Heart right ventricle (tissue), 16 donors: ENCODE results near the gene FAM180A. TPM values are rescaled to one million over a fixed set of nuclear protein-coding genes. Genes with fewer than 3 reads are reported as not detected.

Source experiments
- ATAC-seq, 8 donors: fragments of 200-7000 bp; cut with Tn5 transposase; one replicate each; pipeline ENCODE4 v1.9.1; 2020; ENCODE audit warnings: mild to moderate bottlenecking in 8 of 8, moderate library complexity in 8 of 8, moderate number of reproducible peaks in 1 of 8
- DNase-seq, 2 donors: peaks; one replicate each; pipeline ENCODE4 v3.0.0-alpha.2; 2020
- H3K27ac ChIP-seq, 10 donors: fragments of 200-600 bp; sonication (generic) in 2 of 10; one replicate each; pipeline versions ENCODE4 v1.5.0 to v1.8.0; 2020 to 2022; ENCODE audit warnings: mild to moderate bottlenecking in 3 of 10
- H3K27me3 ChIP-seq, 7 donors: fragments of 200-600 bp; one replicate each; pipeline ENCODE4 v1.8.0; 2021 to 2022; ENCODE audit warnings: mild to moderate bottlenecking in 2 of 7
- H3K36me3 ChIP-seq, 9 donors: fragments of 200-600 bp; sonication (generic) in 1 of 9; one replicate each; pipeline versions ENCODE4 v1.5.0 to v1.8.0; 2020 to 2022; ENCODE audit warnings: mild to moderate bottlenecking in 2 of 9
- H3K4me1 ChIP-seq, 9 donors: fragments of 200-600 bp; sonication (generic) in 1 of 9; one replicate each; pipeline versions ENCODE4 v1.5.0 to v1.8.0; 2020 to 2022; ENCODE audit warnings: mild to moderate bottlenecking in 4 of 9
- H3K4me3 ChIP-seq, 10 donors: fragments of 200-600 bp; sonication (generic) in 2 of 10; one replicate each; pipeline versions ENCODE4 v1.5.0 to v1.8.0; 2020 to 2022; ENCODE audit warnings: mild to moderate bottlenecking in 7 of 10, moderate library complexity in 2 of 10
- H3K9me3 ChIP-seq, 11 donors: fragments of 200-600 bp in 10 of 11; sonication (generic) in 2 of 11; one replicate each; pipeline versions ENCODE4 v1.5.0 to v1.8.0; 2013 to 2022; ENCODE audit warnings: mild to moderate bottlenecking in 2 of 11, control low read depth in 1 of 11, moderate library complexity in 1 of 11
- WGBS, 2 donors: extraction: QIAGEN DNeasy Blood & Tissue Kit; methylation state at CpG; one replicate each; pipeline ENCODE4 v1.1.7; 2013; ENCODE audit warnings: inconsistent platforms in 1 of 2; 5-methylcytosine and 5-hydroxymethylcytosine counted together
- intact Hi-C, 10 donors: fragments of 100-400 bp; cut with DNase I; formaldehyde crosslinking; loops; one replicate each; pipeline versions ENCODE4 v1.11.1 to v1.14.2; 2022
- polyA plus RNA-seq, 2 donors: library from polyadenylated mRNA; stranded (reverse); fragments of 200-250 nt; gene quantifications; one replicate each; pipeline ENCODE4 v1.2.3, GENCODE V29; 2013
- total RNA-seq, 10 donors: library from RNA; stranded (reverse); fragmentation: NEBNext Ultra II Directional in 3 of 10; extraction: Animal tissue kit (Norgen Biotek cat#: 25700) in 3 of 10; gene quantifications; one replicate each; pipeline versions ENCODE4 v1.2.1 to v1.2.4, GENCODE V29; 2021 to 2023
- TF ChIP-seq, protein P1 (sequence below), 9 donors: fragments of 200-600 bp; sonication (generic) in 2 of 9; IDR thresholded peaks; one replicate each; pipeline versions ENCODE4 v1.5.0 to v1.8.0; 2021 to 2022; ENCODE audit warnings: antibody characterized with exemption in 9 of 9, mild to moderate bottlenecking in 5 of 9, moderate library complexity in 1 of 9
- donor health status: Arrhythmogenic right ventricular cardiomyopathy.
- donor health status: ischemic (EF 13 %, LVEDD 7.1; RV severe dilation, severe dysfunction).
- donor health status: healthy with polysubstance abuse.
- donor health status: DM: no; HTN: yes; CAD: no.
- donor health status: DM: no; HTN: no; CAD: no.
- donor health status: ischemic (EF 25% LVEDD 6.9; RV normal size, moderate dysfunction).
- donor health status: ischemic (EF 25% LVEDD 5.7; RV mildly dilated, moderate dysfunction).
- donor health status: healthy.
- donor health status: DM: yes; HTN: yes; CAD: no.
- donor health status: Ischemic cardiomyopathy.
- donor health status: ischemic (EF 35%, LVEDD 5.7; RV mildly dilated, moderate dysfunction).
- donor health status: nonischemic (EF 11% LVEDD 7.7; RV severe dilation, severe dysfunction).
- donor health status: DM: yes; HTN: yes; CAD: no.
- donor health status: PGD.
- donor health status: ischemic (EF 29% LVEDD 5.4; RV normal size, mild dysfunction).
- donor health status: nonischemic (EF 23%, LVEDD 6.1; RV moderate dilation, normal function).

The FAM180A gene
- total and polyA plus RNA-seq, 12 donors, result 2.0 to 47.6 (median 17.1) TPM

DNA sequence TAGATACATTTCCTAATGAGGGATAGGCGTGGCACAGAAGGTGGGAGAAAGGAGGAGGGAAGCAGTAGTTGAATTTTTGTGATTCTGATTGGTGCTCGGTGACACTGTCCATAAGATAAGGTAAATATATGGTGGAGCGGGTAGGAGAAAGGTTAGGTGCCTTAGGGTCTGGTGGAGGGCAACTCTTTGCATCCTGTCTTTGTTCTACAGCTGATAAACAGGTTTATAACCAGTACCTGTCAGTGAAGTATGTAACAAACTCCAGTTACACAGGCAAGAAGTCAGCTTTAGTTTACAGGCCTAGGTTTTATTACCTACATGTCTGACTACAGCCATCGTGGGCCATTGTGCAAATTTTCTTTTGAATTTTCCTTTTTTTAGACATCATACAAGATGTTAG, 10.9 kb upstream of the FAM180A start:
- Histone ChIP-seq H3K27me3 (no peaks in the 10 kb centered on the region), H3K27ac (peak overlapping the region in 6 of 10 donors; percentile 56 to 90 (median 77)), H3K4me1 (peaks cover 0 to 53% (median 9%) of the 10 kb centered on the region in 9 donors), H3K36me3 (no peaks in the 10 kb centered on the region), H3K4me3 (no peak overlapping the region), H3K9me3 (no peaks in the 10 kb centered on the region)
- DNase-seq, result no peak
- TF ChIP-seq, protein P1, sequence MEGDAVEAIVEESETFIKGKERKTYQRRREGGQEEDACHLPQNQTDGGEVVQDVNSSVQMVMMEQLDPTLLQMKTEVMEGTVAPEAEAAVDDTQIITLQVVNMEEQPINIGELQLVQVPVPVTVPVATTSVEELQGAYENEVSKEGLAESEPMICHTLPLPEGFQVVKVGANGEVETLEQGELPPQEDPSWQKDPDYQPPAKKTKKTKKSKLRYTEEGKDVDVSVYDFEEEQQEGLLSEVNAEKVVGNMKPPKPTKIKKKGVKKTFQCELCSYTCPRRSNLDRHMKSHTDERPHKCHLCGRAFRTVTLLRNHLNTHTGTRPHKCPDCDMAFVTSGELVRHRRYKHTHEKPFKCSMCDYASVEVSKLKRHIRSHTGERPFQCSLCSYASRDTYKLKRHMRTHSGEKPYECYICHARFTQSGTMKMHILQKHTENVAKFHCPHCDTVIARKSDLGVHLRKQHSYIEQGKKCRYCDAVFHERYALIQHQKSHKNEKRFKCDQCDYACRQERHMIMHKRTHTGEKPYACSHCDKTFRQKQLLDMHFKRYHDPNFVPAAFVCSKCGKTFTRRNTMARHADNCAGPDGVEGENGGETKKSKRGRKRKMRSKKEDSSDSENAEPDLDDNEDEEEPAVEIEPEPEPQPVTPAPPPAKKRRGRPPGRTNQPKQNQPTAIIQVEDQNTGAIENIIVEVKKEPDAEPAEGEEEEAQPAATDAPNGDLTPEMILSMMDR (IDR thresholded peaks at IDR 0.05), result no peak
- WGBS, 2 donors, result 88 to 91% methylated on average over 4 of the region's 4 CpGs
- no peak for ATAC-seq
- intact Hi-C loops, result loop anchor here in 4 of 10 donors (5.0 to 10.0 kb wide), 2 partner anchors 85 to 87 kb away; no protein-coding TSS in a partner anchor

DNA sequence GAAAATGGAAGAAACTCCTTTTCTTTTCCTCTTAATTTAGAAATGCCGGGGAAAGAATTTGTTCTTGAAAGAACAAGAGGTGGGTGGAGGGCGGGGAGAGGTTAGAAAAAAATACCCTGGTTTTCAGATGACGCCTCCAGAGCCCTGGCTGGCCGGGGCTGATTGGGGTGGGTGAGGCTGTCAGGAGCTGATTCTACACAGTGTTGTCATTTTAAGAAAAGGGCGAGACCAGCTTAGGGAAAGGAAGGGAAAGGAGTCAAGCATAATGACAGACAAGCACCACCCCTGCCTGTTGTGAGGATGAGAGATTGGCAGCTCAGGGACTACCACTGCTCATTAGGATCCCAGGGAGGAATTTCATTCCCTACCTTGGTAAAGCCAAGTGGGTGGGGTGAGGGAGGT, 9.9 kb upstream of the FAM180A start:
- Histone ChIP-seq H3K27ac (peak overlapping the region; percentile 3 to 90 (median 75)), H3K27me3 (no peaks in the 10 kb centered on the region), H3K36me3 (no peaks in the 10 kb centered on the region), H3K4me1 (peaks cover 0 to 53% (median 9%) of the 10 kb centered on the region in 9 donors), H3K9me3 (no peaks in the 10 kb centered on the region), H3K4me3 (peak overlapping the region in 7 of 10 donors; percentile 11 to 44 (median 36))
- TF ChIP-seq, protein P1 (IDR thresholded peaks at IDR 0.05), result no peak
- DNase-seq, result peak in 1 of 2 donors; percentile 60
- peak; percentile 26 to 80 (median 63) for ATAC-seq
- 39 to 44% methylated on average over 5 of the region's 5 CpGs for WGBS, 2 donors
- intact Hi-C loops, result loop anchor here in 4 of 10 donors (5.0 to 10.0 kb wide), 2 partner anchors 84 to 86 kb away; no protein-coding TSS in a partner anchor

DNA sequence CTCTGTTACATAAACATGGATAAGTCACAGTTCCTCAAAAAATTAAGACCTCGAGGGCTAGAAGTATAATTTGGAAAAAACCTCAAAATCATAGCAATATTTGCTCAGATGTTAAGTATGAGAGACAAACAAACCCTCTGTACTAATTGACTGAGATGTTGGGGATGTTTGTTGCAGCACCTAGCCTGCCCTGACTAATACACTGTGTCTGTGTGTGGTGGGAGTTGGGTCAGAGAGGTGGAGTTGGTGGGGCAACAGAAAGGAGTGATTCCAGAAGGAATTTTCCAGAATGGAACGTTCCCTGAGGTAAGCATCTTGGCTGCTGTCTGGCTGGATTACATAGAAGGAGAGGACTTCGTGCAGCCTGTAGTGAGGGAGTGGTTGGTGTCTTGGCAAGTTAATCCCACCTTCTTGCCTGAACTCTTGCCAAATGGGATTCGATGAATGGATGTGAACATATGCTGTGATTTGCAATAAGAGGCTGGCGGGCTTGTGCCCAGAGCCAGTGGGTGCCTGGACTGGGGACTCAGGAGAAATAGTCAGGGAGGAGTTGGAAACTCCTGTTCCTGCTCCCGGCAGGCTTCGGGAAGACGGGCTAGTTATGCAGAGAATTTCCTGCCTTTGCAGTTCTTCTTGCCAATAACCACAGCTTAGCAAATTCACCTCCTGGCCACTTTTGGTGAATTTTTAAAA, 9.3 kb upstream of the FAM180A start:
- intact Hi-C loops, result loop anchor here in 4 of 10 donors (5.0 to 10.0 kb wide), 2 partner anchors 83 to 86 kb away; no protein-coding TSS in a partner anchor
- peak in 7 of 8 donors; percentile 31 to 74 (median 61) for ATAC-seq
- no peaks in the 10 kb centered on the region for H3K27me3 ChIP-seq
- 52% methylated on average over 8 of the region's 8 CpGs for WGBS, 2 donors
- no peaks in the 10 kb centered on the region for H3K36me3 ChIP-seq
- H3K4me1 ChIP-seq, result peaks cover 0 to 53% (median 9%) of the 10 kb centered on the region in 9 donors
- peak in 1 of 2 donors; percentile 45 for DNase-seq
- no peaks in the 10 kb centered on the region for H3K9me3 ChIP-seq
- TF ChIP-seq, protein P1 (IDR thresholded peaks at IDR 0.05), result no peak
- peak overlapping the region in 7 of 10 donors; percentile 11 to 44 (median 36) for H3K4me3 ChIP-seq
- H3K27ac ChIP-seq, result peak overlapping the region; percentile 3 to 90 (median 75)

GRCh38 chr7:135756191-135756590, 7.6 kb upstream of the FAM180A start:
- TF ChIP-seq, protein P1 (IDR thresholded peaks at IDR 0.05), result no peak
- 68 to 69% methylated on average over 5 of the region's 5 CpGs for WGBS, 2 donors
- H3K36me3 ChIP-seq, result no peaks in the 10 kb centered on the region
- intact Hi-C loops, result loop anchor here in 4 of 10 donors (5.0 to 10.0 kb wide), 2 partner anchors 81 to 84 kb away; no protein-coding TSS in a partner anchor
- ATAC-seq (no peak), DNase-seq (no peak)
- no peaks in the 10 kb centered on the region for H3K27me3 ChIP-seq
- peak overlapping the region in 4 of 10 donors; percentile 29 to 66 (median 60) for H3K27ac ChIP-seq
- peaks cover 0 to 41% (median 9%) of the 10 kb centered on the region in 9 donors for H3K4me1 ChIP-seq
- H3K4me3 ChIP-seq, result no peak overlapping the region
- no peaks in the 10 kb centered on the region for H3K9me3 ChIP-seq
